Activated T-helper 17 cell treated with anti-CD3 and anti-CD28 coated beads, Interleukin-2, amount 50 U/mL, for 72 hours (primary cell): ENCODE data around the gene APBB1. TPM values are rescaled to one million over a fixed set of nuclear protein-coding genes. Genes with fewer than 3 reads are reported as not detected.
A peak's percentile ranks its signal among the peaks of the same experiment; 100 is the strongest.

Source experiments
- ATAC-seq: fragments of 150-1000 bp; cut with Tn5 transposase; replicated peaks from 2 replicates; pipeline ENCODE4 v1.10.0; 2021; ENCODE audit warnings: mild to moderate bottlenecking, moderate library complexity
- H3K27ac Mint-ChIP-seq: one replicate; pipeline ENCODE4 v1.8.0; 2022; ENCODE audit warnings: mixed read lengths
- H3K27me3 Mint-ChIP-seq: one replicate; pipeline ENCODE4 v1.8.0; 2022; ENCODE audit warnings: mixed read lengths
- H3K36me3 Mint-ChIP-seq: one replicate; pipeline ENCODE4 v1.8.0; 2022; ENCODE audit warnings: low read depth, mild to moderate bottlenecking, mixed read lengths
- H3K4me1 Mint-ChIP-seq: one replicate; pipeline ENCODE4 v1.8.0; 2022; ENCODE audit warnings: mixed read lengths
- H3K4me3 Mint-ChIP-seq: one replicate; pipeline ENCODE4 v1.8.0; 2022; ENCODE audit warnings: mild to moderate bottlenecking, mixed read lengths
- H3K9me3 Mint-ChIP-seq: one replicate; pipeline ENCODE4 v1.8.0; 2022; ENCODE audit warnings: mixed read lengths
- total RNA-seq, 2 donors: library from RNA; stranded (reverse); gene quantifications; one replicate each; pipeline ENCODE4 v1.2.3, GENCODE V29; 2022

The APBB1 gene
- total RNA-seq, 2 donors from 2014 or later: 46.1 to 62.5 TPM

DNA sequence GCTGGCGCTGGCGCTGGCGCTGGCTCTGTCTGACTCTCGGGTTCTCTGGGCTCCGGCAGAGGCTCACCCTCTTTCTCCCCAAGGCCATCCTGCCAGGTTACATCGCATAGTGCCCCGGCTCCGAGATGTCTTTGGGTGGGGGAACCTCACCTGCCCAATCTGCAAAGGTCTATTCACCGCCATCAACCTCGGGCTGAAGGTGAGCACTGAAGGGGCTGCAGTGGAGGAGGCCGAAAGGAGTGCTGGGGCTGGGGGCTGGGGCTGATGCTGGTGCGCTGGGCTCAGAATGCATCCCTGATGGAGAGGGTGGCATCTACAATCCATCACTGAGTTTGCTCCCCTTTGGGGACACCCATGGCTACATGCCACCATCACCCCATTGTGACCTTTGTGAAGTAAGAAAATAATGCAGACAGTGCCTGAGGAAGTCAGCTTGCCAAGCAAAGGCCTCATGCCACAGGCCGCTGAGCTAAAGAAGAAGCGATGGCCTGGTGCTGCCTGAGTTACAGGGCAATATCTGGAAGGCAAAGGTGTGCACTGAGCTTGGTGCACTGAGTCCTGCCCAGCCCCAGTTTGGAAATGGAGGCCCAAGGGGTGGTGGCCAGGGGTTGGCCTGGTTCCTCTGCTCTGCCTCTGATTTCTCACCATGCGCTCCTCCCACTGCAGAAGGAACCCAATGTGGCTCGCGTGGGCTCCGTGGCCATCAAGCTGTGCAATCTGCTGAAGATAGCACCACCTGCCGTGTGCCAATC lies 28.0 kb downstream of the APBB1 start:
- peak overlapping the region; percentile 80 for H3K27ac Mint-ChIP-seq

DNA sequence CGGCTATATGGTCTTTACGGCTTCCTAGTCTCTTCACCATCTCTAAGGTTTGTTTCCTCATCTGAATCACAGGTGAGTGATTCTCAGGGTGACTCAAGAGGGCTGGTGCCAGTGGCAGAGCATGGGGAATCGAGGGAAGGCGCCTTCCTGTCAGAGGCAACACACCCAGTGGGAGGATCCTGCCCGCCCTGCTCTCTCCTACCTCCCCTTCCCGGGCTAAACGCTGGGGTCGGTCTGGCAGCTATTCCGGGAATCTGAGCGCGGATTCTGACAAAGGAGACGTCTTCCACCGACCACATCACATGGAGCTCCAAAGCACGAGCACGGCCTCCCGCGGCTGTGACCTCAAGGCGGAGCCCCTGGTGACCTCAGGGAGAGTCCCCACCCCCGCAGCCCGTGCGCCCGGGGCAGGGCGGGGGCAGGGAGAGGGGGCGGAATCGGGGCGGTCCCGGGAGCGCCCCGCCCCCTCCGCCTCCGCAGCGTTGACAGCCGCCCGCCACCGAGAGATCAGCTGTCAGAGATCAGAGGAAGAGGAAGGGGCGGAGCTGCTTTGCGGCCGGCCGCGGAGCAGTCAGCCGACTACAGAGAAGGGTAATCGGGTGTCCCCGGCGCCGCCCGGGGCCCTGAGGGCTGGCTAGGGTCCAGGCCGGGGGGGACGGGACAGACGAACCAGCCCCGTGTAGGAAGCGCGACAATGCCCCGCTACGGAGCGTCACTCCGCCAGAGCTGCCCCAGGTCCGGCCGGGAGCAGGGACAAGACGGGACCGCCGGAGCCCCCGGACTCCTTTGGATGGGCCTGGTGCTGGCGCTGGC lies 28.8 kb downstream of the APBB1 start, which contains the start of gene SMPD1:
Gene SMPD1, plus strand, starts transcription at position 570 of the 813 bp plus-strand sequence. Its CDS starts 125 bp downstream, at position 695.
- ATAC-seq: peak; percentile 92
- peaks cover 8% of the 10 kb centered on the region for H3K36me3 Mint-ChIP-seq
- H3K9me3 Mint-ChIP-seq: no peaks in the 10 kb centered on the region
- peaks cover 18% of the 10 kb centered on the region for H3K4me1 Mint-ChIP-seq
- H3K27ac Mint-ChIP-seq: peak within 1 kb of the TSS; percentile 80
- peak within 1 kb of the TSS; percentile 81 for H3K4me3 Mint-ChIP-seq
- no peaks in the 10 kb centered on the region for H3K27me3 Mint-ChIP-seq

More for the DNA sequence above, 28.0 kb downstream of the APBB1 start:
- Mint-ChIP-seq H3K9me3 (no peaks in the 10 kb centered on the region), H3K4me1 (peaks cover 18% of the 10 kb centered on the region), H3K36me3 (peaks cover 8% of the 10 kb centered on the region), H3K27me3 (no peaks in the 10 kb centered on the region), H3K4me3 (peak overlapping the region; percentile 81)
- no peak for ATAC-seq

DNA sequence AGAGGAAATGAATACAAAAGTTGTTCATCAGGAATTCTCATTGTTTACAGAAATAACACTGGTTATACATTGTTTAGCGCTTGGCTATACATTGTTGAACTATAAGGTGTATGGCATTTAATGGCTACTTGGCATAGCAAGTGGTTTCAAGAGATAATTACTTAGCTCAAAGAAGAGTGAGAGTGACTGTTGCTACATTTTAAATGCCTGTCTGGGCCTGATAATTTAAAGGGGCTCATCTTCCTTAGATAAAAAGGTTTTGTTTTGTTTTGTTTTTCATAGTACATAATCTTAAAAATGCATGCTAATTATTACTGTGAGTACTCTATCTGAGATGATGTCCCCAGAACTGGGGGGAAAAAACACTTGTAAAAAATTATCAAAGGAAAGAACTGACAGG lies 30.1 kb downstream of the APBB1 start:
- ATAC-seq: no peak
- Mint-ChIP-seq H3K9me3 (no peaks in the 10 kb centered on the region), H3K4me3 (peak overlapping the region; percentile 81), H3K27me3 (no peaks in the 10 kb centered on the region), H3K4me1 (peaks cover 18% of the 10 kb centered on the region), H3K36me3 (peaks cover 8% of the 10 kb centered on the region), H3K27ac (peak overlapping the region; percentile 80)

DNA sequence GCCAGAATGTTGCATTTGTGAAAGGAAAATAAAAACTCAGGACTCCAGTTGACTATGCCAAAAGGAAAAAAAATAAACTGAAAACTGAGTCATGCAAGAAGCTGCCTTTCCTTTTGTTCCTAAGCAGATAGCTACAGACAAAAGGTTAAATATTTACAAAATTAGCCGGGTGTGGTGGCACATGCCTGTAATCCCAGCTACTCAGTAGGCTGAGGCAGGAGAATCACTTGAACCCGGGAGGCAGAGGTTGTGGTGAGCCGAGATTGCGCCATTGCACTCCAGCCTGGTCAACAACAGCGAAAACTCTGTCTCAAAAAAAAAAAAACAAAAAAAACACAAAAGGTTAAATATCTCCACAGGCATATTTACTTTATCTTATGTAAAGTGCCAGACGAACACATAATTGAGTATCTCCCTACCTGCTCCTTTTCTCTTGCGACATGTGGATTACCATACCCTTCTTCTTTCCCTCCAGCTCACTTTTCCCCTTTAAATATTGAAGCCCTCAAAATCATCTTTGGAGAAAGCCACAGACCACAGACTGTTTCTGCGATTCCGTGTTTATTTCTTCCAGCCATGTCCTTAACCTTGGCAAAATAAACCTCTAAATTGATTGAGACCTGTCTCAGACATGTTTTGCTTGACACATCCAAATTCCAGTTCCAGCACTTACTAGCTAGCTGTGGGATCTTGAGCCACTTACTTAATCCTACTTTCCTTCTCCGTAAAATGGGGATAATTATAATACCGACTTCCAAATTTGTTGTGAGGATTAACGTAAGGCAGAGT lies 30.9 kb downstream of the APBB1 start:
- no peaks in the 10 kb centered on the region for H3K27me3 Mint-ChIP-seq
- H3K4me1 Mint-ChIP-seq: peaks cover 16% of the 10 kb centered on the region
- peaks cover 4% of the 10 kb centered on the region for H3K36me3 Mint-ChIP-seq
- no peak overlapping the region for H3K4me3 Mint-ChIP-seq
- no peak for ATAC-seq
- no peaks in the 10 kb centered on the region for H3K9me3 Mint-ChIP-seq
- no peak overlapping the region for H3K27ac Mint-ChIP-seq

DNA sequence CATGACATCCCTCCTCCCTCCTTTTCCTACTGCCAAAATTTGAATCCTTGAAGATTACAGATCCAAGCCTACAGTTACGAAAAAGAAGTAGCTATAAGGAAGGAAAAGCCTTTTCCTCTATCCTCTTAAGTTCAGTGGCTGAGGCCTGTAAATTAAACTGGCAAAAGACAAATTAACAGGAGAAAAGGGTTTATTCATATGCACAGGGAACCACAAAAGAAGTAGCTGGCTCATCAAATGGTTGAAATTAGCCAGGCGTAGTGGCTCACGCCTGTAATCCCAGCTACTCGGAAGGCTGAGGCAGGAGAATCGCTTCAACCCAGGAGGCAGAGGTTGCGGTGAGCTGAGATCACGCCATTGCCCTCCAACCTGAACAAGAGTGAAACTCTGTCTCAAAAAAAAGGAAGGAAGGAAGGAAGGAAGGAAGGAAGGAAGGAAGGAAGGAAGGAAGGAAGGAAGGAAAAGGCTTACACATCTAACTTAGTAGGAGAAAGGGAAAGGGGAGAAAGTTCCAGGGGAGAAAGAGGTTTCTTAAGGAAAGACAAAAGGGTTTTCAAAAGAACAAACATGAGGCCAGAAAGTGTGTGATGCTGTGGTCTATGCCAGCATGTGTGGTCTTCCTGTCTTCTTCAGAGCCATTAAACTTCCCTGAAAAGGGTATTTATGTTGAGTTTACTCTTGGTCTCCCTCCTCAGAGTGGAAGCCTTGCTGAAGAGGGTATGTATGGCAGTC lies 33.7 kb downstream of the APBB1 start:
- Mint-ChIP-seq H3K4me1 (peaks cover 11% of the 10 kb centered on the region), H3K27me3 (no peaks in the 10 kb centered on the region), H3K27ac (peak overlapping the region; percentile 76), H3K9me3 (no peaks in the 10 kb centered on the region), H3K4me3 (no peak overlapping the region), H3K36me3 (no peaks in the 10 kb centered on the region)
- no peak for ATAC-seq

DNA sequence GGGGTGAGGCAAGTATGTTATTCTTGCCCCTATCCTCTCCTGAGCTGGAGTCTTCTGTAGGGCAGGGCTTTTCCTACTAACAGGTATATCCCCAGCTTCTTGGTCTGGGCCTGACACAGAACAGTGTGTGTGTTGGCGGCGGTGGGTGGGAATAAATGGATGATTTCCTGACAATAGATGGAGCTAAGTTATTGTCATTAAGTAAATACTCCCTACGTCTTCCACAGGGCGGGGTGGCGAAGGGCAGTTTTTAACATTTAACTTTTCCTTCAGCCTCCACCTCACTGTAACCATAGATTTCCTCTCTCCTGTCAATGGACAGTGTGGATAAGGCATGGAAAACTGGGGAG lies 40.3 kb downstream of the APBB1 start:
- no peak for ATAC-seq
- Mint-ChIP-seq H3K36me3 (no peaks in the 10 kb centered on the region), H3K9me3 (no peaks in the 10 kb centered on the region), H3K27me3 (no peaks in the 10 kb centered on the region), H3K4me1 (no peaks in the 10 kb centered on the region), H3K4me3 (no peak overlapping the region), H3K27ac (no peak overlapping the region)

DNA sequence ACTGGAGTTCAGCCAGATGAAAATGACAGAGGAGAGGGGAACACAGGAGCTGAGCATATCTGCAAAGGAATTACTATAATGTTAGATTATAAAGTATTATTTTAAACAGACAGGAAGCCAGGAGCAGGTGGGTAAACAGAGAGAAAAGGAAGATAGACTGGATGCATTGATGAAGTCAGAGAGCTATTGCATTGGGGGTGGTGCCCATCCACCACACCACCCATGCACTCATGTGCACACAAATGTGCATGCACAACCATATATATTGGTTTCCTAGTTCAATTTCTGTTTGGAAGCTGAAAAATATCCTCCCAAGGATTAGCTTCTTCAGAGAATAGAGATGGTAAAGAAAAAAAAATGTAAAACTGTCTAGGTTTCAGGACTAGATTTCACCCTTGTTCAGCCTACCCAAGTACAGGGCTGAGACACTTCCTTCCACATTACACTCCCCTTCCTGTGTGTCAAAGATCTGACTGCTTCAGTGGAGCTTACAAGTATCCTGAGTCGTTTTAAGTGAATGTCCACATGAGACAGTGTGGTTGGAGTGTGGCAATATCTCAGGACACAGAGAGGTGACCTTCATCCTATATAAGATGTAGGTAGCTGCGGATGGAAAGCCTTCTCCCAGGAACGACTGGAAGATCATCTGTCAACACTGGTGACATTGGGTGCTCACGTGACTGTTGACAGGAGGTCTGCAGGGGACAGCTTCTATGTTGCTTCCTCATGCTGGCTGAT lies 40.8 kb downstream of the APBB1 start:
- peak; percentile 52 for ATAC-seq
- Mint-ChIP-seq H3K27ac (no peak overlapping the region), H3K4me3 (no peak overlapping the region), H3K27me3 (no peaks in the 10 kb centered on the region), H3K4me1 (no peaks in the 10 kb centered on the region), H3K36me3 (no peaks in the 10 kb centered on the region), H3K9me3 (no peaks in the 10 kb centered on the region)

DNA sequence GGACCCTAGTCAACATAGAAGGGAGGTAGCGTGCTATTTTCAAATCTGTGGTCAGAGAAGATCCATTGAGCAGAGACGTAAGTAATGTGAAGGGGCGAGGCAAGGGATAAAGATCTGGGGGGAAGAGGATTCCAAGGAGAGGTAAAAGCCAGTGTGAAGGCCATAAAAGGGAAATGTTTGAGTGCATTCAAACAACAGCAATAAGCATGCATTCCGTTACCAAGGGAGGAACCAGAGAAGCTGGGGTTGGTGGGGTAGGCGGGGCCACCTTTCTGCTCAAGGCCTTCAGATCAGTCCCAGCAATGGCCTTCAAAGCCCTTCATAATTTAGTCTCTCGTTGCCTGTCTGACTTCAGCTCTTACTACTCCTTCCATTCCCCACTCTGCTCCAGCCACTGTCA lies 47.1 kb downstream of the APBB1 start:
- ATAC-seq: no peak

DNA sequence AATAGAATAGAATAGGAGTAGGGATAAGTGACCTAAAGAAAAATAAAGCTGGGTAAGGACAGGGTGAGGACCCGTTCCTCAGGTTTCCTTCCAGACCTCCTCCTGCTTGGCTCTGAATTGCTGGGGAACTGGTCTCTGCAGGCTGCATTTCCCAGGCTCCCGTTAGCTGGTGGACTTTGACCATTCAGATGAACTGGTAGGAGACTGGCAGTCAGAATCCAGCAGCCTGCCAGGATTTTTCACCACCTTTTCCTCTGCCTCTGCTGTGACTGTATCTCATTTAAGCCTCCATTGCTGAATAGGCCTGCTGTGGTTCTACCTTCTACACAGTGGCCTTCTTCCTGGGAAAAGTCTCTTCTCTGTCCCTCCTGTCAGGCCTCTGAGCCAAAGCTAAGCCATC lies 53.2 kb downstream of the APBB1 start:
- no peak for ATAC-seq
- no peaks in the 10 kb centered on the region for H3K27me3 Mint-ChIP-seq
- no peaks in the 10 kb centered on the region for H3K36me3 Mint-ChIP-seq
- H3K4me3 Mint-ChIP-seq: no peak overlapping the region
- no peak overlapping the region for H3K27ac Mint-ChIP-seq
- peaks cover 5% of the 10 kb centered on the region for H3K4me1 Mint-ChIP-seq
- no peaks in the 10 kb centered on the region for H3K9me3 Mint-ChIP-seq

More for the DNA sequence above, 47.1 kb downstream of the APBB1 start:
- H3K36me3 Mint-ChIP-seq: no peaks in the 10 kb centered on the region
- H3K4me3 Mint-ChIP-seq: no peak overlapping the region
- no peaks in the 10 kb centered on the region for H3K9me3 Mint-ChIP-seq
- H3K27me3 Mint-ChIP-seq: no peaks in the 10 kb centered on the region
- H3K27ac Mint-ChIP-seq: no peak overlapping the region
- no peaks in the 10 kb centered on the region for H3K4me1 Mint-ChIP-seq

DNA sequence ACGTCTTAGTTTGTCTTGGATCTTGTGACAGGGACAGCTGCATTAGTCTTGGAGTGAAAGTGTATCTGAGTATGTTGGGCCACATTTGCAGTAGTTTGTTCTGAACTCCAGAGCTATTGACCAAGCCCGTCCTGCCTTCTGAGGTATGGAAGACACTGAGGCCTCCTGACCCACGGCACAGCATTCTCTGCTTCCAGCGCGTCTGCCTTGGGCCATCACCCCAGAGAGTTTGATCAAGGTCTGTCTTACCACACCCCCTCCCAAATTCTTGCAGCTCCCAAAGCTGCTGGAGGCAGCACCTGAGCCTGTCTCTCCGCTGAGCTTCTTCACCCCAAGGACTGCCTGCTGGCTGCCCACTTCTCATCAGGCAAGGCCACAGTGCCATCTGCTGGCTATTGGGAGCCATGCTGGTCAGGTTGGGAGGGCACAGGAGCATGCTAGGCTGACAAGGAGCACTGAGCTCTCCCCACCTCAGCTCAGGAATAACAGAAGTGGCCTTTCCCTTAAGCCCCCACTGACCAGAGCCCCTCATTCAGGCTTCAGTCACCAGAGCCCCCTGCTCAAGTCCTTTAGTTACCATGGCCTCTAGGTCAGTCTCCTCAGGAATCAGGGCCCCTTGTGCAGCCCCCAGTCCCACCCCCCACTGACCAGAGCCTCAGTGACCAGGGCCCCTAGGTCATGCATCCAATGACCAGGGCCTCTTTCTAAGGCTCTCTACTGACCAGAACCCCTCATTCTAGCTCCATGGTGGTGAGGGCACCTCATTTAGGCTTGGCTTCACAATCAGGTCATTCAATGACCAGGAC lies 55.8 kb downstream of the APBB1 start:
- Mint-ChIP-seq H3K36me3 (no peaks in the 10 kb centered on the region), H3K4me1 (peaks cover 5% of the 10 kb centered on the region), H3K4me3 (no peak overlapping the region), H3K9me3 (no peaks in the 10 kb centered on the region), H3K27me3 (no peaks in the 10 kb centered on the region), H3K27ac (no peak overlapping the region)
- peak; percentile 86 for ATAC-seq

DNA sequence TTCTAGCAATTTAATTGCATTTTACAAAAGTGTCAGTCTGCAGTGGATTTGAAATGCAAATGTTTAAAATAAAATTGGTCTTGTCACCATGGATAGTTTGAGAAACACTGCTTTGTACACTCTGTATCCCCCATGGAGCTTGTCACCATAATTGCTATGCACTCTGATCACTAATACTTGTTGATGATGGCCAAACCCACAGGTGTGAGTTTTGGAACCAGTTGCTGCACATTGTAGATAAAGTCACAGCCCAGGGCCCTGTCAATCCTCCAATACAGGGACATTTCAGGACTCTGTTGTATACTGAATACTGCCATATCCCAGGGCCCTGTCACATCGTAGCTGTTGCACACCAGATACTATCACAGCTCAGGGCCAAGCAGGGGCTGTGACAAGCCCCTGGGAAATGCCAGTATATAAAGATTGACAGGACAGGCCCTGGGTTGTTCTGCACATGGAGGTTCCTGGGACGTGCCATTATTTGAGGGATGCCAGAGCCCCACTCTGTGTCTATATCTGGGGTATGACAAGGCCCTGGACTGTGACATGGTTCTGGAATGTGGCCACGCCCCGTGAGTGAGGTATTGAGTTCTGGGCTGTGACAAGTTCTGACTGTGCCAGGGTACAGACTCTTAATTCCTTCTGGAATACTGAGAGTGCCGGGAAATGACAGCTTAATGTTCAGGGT lies 56.6 kb downstream of the APBB1 start:
- H3K27me3 Mint-ChIP-seq: no peaks in the 10 kb centered on the region
- no peaks in the 10 kb centered on the region for H3K36me3 Mint-ChIP-seq
- H3K4me1 Mint-ChIP-seq: peaks cover 6% of the 10 kb centered on the region
- ATAC-seq: no peak
- H3K9me3 Mint-ChIP-seq: no peaks in the 10 kb centered on the region
- H3K27ac Mint-ChIP-seq: no peak overlapping the region
- H3K4me3 Mint-ChIP-seq: no peak overlapping the region

DNA sequence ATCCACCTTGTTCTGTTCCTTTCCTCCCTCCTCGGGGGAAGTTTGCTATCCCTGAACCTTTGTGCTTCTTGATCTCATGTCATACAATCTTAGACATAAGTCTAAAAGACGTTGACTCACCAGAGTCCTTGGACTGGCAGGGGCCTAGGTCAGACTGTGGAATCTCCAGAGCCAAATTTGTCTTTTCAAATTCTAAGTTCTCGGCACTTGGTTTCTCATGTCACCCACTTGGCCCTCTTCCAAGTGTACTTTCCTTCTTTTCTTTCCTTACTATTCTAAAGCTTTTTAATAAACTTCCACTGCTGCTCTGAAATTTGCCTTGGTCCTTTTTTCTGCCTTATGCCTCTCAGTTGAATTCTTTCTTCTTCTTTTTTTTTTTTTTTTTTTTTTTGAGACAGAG lies 58.7 kb downstream of the APBB1 start:
- no peak overlapping the region for H3K27ac Mint-ChIP-seq
- no peak for ATAC-seq
- no peaks in the 10 kb centered on the region for H3K27me3 Mint-ChIP-seq
- H3K4me1 Mint-ChIP-seq: peaks cover 15% of the 10 kb centered on the region
- no peaks in the 10 kb centered on the region for H3K9me3 Mint-ChIP-seq
- H3K4me3 Mint-ChIP-seq: no peak overlapping the region
- no peaks in the 10 kb centered on the region for H3K36me3 Mint-ChIP-seq
